Activated naive CD4-positive, alpha-beta T cell treated with Interleukin-2 at 50 U/mL for 16 hours (primary cell): Measurements from ENCODE around the gene RAB9A.
"Not testable (repeated sequence)": the region's sequence is repeated elsewhere in the genome, so short reads cannot be mapped to it uniquely, and the experiment has no call there.

Experiments
- DNase-seq: peaks from one replicate; pipeline ENCODE4 v3.0.0-alpha.2; 2020

RAB9A gene

GRCh38 chrX:13670197-13670596 is 18.7 kb upstream of the RAB9A start:
- no peak for DNase-seq

DNA sequence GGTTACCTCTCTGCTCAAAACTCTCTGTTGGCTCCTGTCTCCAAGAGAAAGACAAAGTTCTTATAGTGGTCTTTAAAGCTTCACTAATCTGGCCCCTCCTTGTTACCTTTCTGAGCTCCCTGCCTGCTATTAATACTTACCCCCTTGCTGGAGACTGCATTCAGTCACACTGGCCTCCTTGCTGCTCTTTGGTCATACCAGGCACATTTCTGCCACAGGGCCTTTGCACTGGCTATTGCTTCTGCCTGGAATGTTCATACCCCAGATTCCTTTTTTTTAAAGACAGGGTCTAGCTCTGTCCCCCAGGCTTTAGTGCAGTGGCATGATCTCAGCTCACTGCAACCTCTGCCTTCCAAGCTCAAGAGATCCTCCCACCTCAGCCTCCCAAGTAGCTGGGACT is 15.9 kb upstream of the RAB9A start:
- no peak for DNase-seq

DNA sequence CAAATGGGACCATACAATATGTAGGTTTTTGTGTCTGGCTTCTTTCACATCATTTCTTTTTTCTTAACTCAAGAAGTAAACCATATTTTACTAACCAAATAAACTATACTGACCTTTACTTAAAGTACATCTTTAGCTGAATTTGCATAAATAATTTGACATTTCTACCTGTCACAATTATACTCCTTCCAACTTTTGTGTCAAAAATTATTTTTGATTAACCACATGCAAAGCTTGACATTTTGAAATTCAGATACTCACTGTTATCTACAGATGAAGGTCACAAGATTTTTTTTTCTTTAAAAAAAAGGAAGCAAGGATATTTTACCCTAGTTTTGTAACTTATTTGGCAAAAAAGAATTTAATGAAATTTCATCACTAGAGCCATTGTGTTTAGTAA is 12.0 kb upstream of the RAB9A start:
- DNase-seq: no peak

DNA sequence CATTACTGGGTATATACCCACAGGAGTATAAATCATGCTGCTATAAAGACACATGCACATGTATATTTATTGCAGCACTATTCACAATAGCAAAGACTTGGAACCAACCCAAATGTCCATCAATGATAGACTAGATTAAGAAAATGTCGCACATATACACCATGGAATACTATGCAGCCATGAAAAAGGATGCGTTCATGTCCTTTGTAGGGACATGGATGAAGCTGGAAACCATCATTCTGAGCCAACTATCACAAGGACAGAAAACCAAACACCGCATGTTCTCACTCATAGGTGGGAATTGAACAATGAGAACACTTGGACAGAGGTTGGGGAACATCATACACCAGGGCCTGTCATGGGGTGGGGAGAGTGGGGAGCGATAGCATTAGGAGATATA is 9.2 kb upstream of the RAB9A start:
- DNase-seq: not testable (repeated sequence)

GRCh38 chrX:13681595-13681994 is 7.3 kb upstream of the RAB9A start:
- no peak for DNase-seq

DNA sequence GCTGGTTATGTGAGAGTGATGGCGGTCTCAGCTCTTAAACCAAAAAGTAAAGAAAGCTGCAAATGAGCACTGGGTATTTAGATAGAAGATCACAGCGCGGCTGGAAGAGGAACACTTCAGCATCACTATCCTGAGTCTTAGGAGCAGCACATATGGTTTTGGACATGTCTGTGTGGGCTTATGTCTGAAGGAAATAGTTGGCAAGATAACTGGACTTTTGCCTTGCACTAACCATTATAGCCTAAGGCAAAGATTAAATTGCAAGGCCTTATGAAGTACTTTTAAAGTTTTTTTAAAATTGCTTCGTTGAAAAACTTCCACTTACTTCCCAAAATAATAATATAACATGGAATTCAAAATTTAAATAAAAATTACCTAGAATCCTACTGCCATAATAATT is 4.6 kb upstream of the RAB9A start:
- DNase-seq: no peak

- DNase-seq: no peak
Observed at GRCh38 chrX:13685126-13685763, 3.7 kb upstream of the RAB9A start.

DNA sequence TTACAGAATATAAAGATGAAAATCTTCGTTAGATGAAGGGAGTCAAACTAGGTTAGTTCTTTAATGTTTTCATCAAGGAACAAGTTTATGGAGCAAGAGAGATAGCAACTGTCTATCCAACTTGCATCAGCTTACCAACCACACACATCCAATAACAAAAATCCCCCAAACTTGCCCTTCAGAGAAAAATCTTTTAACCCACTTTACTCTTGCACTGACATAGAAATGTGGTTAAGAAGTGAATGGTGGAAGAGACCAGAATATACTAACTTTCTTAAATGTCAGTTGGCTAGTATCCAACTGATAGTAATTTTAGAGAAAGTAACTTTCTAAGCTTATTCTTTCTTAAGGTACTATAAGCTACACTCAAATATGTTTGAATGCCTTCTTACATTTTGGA is 1.7 kb upstream of the RAB9A start:
- DNase-seq: no peak

DNA sequence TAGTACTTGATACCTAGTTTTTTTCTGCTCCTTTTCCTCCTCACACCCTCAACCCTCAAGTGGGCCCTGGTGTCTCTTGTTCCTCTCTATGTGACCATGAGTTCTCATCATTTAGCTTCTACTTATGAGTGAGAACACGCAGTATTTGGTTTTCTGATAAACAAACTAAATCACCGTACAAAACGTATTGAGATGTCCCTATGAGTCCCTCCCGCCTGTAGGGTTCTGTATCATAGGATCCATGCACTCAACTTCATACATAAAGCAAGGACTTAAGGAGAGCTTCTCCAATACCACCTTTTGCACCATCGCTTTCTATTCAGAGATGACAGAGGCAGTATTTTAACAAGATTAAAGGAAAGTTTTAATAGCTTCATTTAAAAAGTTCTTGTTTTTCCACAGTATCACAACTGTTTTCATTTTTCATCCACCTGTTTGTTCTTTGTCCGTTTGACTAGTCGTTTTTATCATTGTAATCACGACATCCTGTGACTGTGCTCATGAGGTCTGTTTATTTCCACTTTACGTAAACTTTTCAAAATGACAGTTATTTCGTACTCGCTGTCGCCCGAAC is 457 bp upstream of the RAB9A start:
- DNase-seq: no peak

GRCh38 chrX:13689741-13690211 is 848 bp downstream of the RAB9A start:
- DNase-seq: no peak

DNA sequence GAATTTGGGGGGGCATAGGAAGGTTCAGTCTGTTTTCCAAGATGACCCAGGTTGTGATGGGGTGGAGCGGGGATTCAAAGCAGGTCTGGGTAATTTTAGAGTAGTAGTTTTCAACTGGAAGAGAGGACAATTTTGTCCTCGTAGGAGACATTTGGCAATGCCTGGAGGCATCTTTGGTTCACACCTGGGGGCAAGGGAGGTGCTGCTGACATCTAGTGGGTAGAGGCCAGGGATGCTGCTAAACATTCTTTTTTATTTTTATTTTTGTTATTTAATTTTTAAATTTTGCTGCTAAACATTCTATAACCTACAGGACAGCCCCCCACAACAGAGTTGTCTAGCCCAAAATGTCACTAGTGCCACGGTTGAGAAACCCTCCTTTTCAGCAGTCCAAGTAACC is 1.9 kb downstream of the RAB9A start:
- DNase-seq: no peak

- DNase-seq: no peak
Observed at GRCh38 chrX:13691841-13692371, 3.0 kb downstream of the RAB9A start.

- DNase-seq: no peak
Observed at GRCh38 chrX:13692771-13693231, 3.9 kb downstream of the RAB9A start.

DNA sequence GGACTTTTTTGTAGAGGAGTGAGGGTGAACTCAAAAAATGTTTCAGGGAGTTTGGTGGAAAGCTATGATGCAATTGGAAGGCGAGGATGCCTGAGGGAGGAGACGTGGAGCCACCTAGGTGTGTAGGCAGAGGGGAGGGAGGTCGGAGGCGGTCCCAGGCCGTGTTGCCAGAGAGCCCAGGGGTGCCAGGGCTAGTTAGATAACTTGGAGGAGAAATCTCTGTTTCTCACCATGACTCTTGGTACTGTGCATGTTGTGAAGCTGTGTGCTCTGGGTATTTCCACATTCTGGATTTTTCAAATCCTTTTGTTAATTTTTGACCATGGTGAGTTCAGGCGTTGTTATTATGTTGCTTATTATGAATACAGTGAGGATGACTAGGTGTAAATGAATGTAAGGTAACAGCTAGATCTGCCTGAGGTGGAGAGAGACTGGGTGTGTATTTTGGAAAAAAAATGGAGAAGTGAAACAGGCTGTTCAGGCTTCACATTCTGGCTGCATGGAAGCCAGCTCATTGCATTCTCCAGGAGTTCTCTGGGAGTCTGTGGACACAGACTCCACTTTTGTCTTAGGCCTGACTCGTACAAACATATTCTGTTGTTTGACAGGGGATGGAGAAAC is 4.5 kb downstream of the RAB9A start:
- DNase-seq: no peak

- no peak for DNase-seq
Observed at GRCh38 chrX:13694359-13694758, 5.4 kb downstream of the RAB9A start.

DNA sequence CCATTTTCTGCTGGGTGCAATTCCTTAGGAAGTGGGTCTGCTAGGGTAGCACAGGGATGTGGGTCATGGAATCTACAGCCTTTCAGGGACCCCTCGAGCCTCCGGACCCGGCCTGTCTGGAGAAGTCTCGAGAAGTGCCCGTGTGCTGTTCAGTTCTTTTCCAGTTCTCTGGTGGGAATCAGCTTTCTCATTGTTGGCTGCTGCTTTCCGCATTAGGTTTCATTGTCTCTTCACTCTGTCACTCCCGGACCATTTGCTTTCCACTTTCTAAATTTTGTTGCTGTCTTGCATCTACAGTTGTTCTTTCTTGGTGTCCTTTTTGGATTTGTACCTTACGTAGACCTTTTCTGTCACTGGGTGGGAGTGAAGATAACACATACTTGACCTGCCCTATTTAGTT is 6.1 kb downstream of the RAB9A start:
- DNase-seq: no peak

GRCh38 chrX:13695601-13696115 is 6.7 kb downstream of the RAB9A start:
- no peak for DNase-seq

GRCh38 chrX:13697455-13697854 is 8.5 kb downstream of the RAB9A start:
- no peak for DNase-seq

GRCh38 chrX:13697976-13698375 is 9.0 kb downstream of the RAB9A start:
- no peak for DNase-seq

DNA sequence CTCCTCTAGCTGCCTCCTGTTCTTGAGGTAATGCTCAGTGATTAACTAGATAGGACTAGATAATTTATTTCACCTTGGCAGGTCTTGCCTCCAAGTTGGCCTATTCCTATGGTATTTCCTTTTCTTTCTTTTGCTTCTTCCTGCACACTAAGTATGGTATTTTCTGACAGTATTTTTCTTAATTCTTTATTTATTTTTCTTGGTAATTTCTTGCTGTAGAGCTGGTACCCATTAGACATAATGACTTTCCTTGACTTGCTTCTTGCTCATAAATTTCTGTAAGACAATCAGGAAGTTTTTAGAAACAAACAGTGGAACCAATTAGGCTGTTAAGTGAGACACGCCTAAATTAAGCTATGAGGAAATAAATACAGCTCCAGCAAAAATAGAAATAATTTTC is 9.5 kb downstream of the RAB9A start:
- DNase-seq: no peak

- DNase-seq: no peak
Observed at GRCh38 chrX:13699183-13699826, 10.4 kb downstream of the RAB9A start.

- DNase-seq: no peak
Observed at GRCh38 chrX:13700380-13700779, 11.5 kb downstream of the RAB9A start.

DNA sequence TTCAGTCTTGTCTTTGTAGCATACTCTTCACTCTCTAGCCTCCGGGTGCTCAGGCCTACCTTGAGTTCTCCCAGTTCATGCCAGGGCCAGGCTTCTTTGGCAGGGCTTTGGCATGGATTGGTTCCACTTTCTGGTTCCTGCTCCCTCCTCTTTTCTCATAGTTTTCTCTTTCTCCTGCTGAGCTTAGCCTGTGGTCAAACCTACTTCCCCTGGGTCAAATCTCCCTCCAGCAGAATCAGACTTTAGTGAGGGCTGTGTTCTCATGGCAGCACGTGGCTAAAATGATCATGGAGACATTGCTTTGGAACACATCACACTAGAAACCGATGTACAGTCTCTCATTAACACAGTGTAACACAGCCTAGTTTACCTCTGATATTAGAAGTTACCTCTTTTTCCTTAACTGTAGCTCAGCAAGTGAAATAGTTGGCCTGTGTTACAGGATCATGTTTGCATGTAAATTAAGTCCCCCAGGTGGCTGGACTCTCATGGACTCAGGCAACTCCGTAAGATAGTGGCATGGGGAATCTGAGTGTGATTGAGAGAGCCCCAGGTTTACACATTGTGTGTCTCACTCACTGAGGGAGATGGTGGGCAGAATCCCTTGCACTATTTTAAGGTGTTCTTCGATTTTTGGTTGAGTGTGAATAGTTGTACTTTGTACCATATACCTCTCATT is 13.3 kb downstream of the RAB9A start:
- no peak for DNase-seq
